ENCODE results near the gene CEACAM3.
A peak's percentile ranks its signal among the peaks of the same experiment; 100 is the strongest.

CEACAM3 gene

DNA sequence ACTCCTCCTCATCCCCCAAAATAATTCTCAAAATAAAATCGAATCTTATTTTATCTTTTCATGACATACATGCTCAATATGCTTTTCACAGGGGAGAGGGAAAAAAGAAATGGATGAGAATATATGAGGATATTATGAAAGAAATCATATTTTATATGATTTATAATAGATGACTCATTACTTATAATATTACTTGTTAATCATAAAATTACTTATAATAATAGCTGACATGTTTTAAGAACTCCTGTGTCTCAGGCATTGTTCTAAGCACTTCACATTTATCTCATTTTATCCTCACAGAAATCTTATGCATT is 3.0 kb upstream of the CEACAM3 start:
- no peak for DNase-seq

DNA sequence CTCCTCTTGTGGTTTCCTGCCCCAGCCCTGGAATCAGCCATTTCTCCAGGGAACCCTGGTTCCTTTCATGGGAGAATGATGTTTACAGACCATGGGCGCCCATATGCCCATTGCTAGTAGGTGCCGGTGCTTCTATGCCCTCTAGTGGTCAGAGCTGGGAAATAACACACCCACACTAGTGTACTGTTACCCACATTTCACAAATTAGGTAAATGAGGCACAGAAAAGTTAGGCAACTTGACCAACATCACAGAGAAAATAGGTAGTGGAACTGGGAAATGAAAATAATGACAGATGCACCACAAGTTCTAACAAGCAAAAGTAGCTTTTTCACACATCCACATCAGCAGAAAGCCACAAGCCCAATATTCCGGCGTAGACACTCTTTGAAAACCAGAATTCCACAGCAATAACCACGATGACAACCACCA is 1.3 kb upstream of the CEACAM3 start:
- DNase-seq = peak; percentile 54

DNA sequence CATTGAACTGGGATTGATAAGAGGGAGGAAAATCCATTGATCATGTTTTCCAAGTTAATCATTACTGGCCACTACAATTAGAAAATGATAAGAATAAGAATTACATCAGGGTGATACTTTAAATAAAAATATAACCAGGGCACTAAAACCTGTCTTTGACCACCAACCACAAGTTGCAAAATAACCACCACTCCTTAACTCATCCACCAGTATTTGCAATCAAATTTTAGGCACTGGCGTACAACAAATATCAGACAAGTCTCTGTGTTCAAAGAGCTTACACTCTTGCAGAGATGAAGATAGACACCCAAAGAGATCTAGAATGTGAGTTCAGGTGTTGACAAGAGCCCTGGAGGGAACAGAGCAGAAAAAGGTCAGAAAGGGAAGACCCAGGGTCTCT is 514 bp downstream of the CEACAM3 start:
- DNase-seq = no peak

DNA sequence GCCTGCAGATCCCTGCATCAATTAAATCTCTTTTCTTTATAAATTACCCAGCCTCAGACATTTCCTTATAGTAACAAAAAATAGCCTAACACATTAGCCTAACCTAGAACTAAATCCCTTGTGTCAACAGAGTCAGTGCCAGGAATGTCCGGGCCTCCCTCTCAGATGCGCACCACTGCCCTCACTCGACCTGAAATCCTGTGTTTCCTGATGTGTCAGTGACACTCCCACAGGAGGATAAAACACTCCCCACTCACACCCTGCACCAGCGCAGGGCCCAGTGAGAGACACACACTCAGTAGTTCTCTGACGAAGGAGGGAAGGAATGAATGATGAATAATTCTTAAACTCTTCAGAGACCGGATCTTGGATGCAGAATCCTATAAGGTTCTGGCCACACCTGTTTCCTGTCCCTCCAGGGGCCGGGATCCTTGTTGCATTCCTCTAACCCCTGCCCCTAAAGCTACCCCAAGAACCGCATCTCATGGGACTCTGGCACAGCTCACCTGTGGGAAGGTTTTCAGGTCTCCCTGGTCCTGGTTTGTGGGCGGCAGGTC is 3.1 kb downstream of the CEACAM3 start:
- DNase-seq = no peak

DNA sequence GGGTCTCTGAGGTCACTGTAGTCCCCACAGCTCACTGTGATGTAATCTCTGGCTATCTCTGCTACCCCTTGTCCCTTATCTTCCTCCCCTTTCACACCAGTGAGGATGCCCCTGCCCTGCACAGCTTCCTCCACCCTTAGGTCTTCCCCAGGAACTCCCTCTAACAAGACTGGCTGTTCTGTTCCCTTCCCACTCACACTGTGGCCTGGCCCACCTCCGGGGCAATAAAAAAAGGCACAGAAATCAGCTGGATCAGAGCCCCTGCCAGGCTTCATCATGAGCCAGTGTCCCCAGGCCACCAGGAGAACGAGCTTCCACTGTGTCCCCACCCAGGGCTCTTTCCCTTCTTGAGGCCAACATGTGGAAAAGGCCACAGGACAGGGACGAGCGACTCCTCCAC is 4.6 kb downstream of the CEACAM3 start:
- DNase-seq = no peak

DNA sequence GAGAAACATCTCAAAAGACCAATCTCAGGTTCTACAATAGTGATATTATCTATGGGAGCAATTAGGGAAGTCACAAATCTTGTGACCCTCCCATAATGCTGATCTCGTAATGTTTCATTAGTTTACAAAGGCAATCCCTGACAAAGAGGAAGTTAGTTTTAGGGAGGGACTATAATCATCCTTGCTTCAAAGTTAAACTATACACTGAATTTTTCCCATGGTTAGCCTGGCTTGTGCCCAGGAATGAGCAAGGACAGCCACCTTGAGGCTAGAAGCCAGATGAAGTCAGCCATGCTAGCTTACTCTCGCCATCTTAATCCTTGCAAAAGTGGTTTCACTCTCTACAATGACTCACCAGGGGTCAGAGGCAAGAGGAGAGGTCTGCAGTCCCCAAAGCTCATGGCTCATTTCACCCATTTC is 5.4 kb downstream of the CEACAM3 start:
- no peak for DNase-seq

DNA sequence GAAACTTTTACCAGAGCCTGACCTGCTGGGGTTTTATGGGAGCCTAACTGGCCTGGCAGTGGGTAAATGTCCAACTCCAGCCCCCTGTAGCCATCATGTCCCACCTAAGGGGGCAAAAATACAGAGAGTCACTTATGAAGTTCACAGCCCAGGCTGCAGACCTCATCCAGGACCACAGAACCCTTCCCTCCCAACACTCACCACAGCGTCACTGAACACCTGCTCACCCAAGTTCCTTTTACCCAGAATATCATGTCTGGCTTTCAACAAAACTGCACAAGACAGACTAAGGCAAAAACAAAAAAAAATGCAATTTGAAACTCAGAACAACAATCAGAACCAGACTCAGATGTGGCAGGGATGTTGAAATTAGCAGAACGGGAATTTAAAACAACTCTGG is 6.4 kb downstream of the CEACAM3 start:
- no peak for DNase-seq

DNA sequence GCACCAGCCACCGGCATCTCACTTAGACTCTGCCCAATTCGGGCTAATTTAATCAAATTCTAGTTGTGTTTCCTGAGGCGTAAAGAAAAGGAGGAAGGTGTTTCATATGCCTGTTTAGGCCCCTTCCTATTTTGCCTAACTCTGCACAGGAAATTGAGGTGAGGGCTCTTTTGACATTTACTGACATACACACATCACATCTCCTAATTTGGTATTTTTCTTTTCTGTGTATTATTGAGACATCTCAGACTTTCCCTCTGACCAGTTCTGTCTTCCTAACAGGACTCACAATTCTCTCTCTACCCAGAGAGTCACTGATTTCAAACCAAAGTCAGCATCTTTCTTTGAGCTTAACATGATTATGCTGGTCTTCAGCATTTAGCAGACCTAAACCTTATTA is 7.9 kb downstream of the CEACAM3 start:
- DNase-seq = no peak

DNA sequence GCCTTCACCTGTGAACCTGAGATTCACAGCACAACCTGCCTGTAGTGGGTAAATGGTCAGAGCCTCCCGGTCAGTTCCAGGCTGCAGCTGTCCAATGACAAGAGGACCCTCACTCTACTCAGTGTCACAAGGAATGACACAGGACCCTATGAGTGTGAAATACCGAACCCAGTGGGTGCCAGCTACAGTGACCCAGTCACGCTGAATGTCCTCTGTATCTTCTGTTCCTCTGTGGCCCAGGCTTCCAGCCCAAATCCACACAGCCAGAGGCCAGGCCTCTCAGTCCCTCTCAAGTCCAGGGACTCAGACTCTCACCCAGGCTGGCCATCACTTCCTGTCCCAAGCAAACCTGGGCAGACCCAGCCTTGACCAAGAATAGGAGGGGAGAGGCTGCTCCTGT is 10.8 kb downstream of the CEACAM3 start:
- DNase-seq = no peak

DNA sequence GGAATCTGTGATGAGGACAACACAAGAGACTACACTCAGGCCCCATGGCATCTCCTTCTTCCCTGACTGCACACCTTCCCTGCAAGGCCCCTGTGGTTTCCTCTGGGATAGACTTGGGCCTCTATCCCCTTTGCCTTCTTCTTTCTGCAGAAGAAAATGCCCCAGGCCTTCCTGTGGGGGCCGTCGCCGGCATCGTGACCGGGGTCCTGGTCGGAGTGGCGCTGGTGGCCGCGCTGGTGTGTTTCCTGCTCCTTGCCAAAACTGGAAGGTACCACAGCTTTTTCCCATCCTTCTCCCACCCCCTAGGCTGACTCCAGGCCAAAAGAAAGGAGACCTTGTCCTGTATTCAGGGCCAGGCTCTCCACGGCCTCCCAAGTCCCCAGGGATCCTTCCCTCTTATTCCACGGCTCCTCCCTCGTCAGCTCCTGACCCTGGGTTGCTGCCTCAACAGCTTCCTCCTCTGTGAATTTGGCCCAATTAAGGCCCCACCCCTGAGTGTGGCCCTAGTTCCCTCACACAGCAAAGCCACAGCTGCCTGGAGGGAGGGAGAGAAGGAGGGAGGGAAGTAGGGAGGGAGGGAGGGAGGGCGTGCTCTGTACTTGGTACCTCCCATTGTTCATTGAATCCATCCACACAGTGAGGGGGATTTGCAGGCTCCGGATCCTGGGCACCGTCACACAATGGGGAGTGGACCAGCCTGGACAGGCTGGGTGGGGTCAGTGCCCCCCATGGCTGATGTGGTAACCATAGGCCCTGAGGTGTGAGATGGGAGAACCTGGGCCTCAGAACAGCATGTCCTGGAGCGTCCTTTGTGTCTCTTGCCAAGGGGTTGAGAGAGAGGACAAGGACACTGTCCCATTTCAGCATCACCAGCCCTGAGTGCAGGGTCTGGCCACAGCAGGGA is 12.5 kb downstream of the CEACAM3 start:
- no peak for DNase-seq

DNA sequence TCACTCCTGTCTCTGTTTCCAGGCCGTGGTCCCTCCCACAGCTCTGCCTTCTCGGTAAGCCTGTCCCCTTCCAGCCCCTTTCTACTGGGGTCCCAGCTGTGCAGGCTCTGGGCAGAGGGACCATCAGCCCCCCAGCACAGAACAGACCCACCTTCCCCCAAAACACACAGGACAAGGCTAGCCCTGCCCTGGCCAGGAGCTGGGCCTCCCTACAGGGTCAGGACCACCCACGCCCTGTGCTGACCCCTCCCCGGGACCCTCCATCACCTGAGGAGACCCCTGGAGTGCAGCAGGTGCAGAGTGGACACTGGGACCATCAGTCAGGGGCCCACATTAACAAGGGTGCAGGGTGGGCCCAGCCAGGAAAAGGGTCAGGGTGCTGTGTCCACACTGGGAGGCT is 13.9 kb downstream of the CEACAM3 start:
- no peak for DNase-seq

DNA sequence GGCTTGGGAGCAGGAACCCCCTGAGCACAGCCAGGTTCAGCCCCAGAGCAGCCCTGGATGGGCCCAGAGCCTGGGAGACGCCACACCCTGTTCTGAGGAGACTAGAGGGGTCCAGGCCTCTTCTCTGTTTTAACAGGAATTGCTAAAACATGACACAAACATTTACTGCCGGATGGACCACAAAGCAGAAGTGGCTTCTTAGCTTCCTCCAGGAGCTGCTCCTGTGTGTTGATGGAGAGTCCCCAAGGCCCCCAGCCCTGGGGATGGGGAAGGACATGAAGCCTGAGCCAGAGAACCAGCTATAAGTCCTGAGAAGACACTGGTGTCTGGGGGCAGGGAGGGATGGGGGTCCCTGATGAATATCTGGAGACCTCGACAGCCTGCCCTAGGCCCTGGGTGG is 14.6 kb downstream of the CEACAM3 start:
- DNase-seq = no peak

DNA sequence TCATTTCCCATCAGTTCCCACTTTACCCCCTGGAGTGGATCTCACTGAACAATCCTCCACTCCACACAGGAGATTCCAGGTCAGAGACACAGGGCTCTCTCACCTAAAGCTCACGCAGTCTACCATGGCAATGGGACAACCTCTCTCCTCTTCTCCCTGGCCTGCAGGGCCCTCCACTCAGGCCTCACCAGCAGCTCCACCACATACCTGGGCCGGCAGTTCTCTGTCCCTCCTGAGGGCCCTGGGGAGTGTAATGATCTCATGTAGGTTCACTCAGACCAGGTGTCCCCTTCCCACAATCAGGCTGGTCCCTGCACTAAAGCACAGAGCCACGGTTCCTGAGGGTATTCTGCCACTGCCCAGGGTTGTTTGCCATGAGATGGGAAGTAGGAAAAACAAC is 15.6 kb downstream of the CEACAM3 start:
- DNase-seq = no peak

DNA sequence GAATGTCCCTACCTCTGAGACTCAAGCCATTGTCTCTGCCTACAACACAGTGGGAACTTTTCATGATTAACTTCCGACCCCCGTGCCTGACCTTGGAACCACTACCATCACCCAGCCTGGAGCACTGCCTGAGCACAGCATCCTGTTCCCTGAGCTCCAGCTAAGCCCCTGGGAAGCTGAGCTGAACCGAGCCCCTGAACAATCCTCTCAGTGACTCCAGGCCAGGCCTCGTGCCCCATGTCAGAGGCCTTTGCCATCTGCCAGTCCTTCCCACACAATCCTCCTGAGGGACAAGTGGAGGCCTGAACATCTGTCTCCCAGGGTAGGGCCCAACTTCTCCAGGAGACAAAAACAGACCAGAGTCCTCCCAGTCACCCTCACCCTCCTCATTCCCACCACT is 17.5 kb downstream of the CEACAM3 start:
- no peak for DNase-seq

DNA sequence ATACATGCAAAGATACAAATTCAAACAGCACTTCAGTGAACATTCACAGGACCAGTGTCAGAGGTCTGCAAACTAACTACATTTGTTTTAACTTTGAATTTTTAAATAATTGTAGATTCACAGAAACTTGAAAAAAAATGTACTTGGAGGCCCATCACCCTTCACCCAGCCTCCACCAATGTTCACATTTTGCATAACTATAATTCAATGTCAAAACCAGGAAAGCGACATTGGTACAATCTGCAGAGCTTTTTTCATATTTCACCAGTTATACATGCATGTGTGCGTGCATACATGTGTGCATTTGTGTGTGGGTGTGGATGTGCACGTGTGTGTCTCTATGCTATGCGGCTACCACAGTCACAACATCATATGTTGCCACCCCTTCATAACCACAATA is 18.9 kb downstream of the CEACAM3 start:
- DNase-seq = no peak

DNA sequence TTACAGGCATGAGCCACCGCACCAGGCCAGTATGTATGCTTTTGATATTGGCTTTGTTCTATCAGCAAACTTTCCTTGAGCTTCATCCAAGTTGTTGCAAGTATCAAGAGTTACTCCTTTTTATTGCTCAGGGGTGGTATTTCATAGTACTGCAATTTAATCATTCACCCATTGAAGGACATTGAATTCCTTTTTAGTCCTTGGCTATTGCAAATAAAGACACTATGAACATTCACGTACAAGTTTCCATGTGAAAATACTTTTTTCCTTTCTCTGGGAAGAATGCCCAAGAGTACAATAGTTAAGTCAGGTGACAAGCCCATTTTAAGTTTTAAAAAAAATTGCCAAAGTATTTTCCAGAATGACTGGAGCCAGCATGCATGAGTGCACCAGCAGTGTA is 20.4 kb downstream of the CEACAM3 start:
- no peak for DNase-seq

DNA sequence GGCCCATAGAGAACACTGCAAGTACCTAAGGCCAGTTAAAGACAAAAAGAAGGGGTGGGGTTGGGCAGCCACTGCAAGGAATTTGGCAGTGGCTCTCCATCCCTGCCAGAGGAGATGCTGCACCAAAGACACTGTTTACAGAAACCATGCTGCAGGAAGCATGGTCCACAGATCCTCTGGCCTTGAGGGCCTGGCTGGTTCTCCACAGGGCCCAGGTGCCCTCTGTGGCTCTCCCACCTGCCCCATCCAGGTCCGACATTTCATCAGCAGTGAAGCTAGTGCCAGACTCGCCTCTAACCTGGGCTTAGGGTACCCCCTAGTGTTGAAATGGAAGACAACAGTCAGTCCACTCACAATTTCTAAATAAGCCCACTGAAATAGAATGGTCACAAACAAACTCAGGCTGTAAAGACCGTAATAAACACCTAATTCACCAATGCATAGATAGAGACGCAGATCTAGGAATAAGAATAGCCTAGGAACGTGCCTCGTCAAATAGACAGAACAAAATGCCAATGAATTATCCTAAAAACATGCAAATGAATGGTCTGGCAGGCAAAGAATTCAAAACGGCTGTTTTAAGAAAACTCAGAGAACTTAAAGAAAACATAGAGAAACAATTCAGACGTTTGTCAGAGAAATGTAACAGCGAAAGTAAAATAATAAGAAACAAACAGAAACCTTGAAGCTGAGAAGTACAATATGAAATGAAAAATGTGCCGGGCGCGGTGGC is 24.8 kb downstream of the CEACAM3 start:
- peak; percentile 46 for DNase-seq

DNA sequence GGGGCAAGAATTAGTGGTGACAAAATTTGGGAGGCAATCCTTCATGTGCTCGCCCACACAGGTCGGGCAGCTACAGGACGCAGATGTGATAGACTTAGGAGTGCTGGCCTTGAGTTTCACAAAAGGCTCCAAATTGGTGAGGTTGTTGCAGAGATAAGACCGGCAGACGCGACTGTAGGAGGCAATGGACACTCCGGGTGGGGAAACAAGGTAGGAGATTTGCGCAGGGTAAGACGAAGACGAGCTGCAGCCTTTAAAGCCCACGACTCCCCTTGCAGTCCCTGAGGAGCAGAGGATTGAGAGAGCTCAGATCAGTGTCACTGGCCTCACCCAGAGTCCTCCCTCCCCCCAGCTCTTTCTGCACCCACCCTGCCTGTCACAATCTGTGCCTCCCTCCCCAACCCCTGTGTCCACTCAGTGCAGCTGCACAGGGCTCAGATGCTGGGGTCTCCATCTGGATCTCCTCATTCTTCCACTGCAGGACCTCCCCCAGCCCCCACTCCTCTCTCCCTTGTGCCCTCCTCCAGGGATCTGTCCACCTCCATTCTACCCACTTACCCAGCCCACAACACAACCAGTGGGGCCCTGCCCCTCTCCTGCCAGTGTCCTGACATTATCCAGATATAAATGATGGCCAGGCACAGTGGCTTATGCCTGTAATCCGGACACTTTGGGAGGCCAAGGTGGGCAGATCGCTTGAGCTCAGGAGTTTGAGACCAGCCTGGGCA is 41.8 kb downstream of the CEACAM3 start:
- DNase-seq = no peak

DNA sequence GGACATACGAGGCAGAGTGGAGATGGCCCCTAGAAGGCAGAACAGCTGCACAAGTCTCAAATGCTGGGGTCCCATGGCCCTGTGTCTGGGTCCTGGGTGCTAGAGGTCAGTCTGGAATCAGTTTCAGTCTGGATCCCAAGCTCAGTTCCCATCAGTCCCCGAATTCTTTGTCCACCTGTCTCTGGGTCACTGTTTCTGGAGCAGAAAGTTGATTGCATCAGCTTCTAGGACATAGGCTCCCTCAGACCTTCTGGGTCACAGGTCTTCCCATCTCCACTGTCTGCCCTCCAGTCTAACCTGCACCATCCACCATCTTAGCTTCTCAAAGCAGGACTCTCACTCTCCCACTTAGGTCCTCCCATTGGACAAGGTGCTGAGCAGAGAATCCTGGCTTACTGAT is 42.8 kb downstream of the CEACAM3 start:
- DNase-seq = no peak

DNA sequence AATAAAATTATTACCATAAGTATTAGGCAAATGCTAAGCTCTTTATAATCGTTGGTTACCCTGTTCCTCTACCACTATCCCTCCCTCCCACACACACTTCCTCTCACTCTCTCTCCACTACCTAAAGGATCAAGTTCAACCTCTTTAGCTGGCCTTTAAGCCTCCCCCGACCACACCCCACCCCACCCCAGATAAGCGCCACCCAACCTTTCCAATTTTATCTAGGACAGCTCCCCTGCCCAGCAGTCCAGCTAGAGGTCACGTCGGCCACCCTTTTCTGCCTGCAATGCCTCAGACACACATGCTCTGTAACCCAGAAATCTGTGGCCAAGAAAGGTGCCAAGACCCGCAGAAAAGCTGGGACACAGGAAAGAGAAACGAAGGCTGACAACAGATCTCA is 47.0 kb downstream of the CEACAM3 start:
- no peak for DNase-seq

DNA sequence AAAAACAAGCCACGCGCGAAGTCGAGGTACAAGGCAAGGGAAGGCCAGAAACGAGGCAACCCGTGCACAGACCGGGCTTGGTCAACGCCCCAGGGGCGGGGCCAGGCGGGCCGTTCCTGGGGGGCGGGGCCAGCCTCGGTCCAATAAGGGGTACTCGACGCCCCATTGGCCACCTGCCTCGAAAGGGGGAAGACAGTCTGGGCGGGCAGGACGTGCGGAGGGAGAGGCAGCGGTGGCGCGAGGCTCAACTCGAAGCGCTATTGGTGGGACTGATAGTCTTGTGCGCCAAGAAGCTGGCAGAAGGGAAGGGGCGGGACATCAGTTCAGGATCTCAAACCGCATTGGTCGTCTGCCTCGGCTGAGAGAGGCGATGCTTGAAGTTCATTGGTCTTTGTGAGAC is 48.2 kb downstream of the CEACAM3 start, which contains the start of gene LYPD4:
Gene LYPD4, minus strand, starts transcription at position 83 of the 400 bp plus-strand sequence. CDS start 5,398 bp downstream, outside the sequence.
- no peak for DNase-seq

DNA sequence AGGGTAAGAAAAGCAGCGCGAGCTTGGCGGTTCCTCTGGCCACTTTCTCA is 48.4 kb downstream of the CEACAM3 start, which contains the start of gene DMRTC2:
Gene DMRTC2, plus strand, starts transcription at position 42 of the 50 bp plus-strand sequence. CDS start 2,387 bp downstream, outside the sequence.
- no peak for DNase-seq

DNA sequence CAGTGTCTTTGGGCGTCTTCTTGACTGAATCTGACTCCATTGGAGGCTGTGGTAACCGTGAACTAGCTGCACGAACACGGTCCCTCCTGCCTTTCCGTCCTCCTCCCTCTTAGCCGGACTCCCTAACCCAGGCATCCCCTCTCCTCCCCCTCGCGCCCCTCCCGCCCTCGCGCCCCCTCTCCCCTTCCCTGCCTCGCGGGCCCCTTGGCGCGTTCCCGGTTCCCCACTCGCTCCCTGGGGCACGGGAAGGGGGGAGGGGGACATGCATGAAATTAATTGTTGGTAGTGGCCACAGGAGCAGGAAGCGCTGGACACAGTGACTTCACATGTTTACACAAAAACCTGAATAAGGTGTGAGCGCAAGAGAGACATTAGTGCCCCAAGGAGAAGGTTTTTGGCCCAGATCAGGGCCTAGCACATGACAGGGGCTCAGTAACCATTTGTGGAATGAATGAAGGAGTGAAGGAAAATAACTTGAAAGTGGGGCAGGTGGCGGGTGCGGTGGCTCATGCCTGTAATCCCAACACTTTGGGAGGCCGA is 48.7 kb downstream of the CEACAM3 start:
- no peak for DNase-seq

All from NCI-H1092 (cell line).